ENCODE data around the gene DNAJA3. TPM values are rescaled to one million over a fixed set of nuclear protein-coding genes. Genes with fewer than 3 reads are reported as not detected.

Gene DNAJA3
- total RNA-seq, 2 experiments from 2014 or later: 86.8 to 101 TPM

DNA sequence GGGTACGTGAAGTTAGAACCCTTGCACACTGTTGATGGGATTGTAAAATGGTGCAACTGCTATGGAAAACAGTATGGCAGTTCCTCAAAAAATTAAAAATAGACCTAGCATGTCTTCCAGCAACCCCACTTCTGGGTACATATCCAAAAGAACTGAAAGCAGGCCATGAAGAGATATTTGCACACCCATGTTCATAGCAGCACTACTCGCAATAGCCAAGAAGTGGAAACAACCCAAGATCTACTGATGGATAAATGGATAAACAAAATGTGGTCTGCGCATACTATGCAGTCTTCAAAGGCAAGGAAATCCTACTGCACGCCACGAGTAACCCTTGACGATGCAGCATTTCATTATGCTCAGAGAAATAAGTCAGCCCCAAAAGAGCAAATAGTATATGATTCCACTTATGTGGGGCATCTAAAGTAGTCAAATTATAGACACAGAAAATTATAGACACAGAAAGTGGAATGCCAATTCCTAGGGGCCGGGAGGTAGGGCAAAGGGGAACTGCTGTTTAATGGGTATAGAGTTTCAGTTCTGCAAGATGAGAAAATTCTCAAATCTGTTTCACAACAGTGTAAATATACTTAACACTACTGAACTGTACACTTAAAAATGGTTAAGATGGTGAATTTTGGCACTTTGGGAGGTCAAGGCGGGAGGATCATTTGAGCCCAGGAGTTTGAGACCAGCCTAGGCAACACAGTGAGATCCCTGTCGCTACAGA is 26.5 kb upstream of the DNAJA3 start:
- H3K27me3 Mint-ChIP-seq: no peaks in the 10 kb centered on the region
- intact Hi-C loops (cut with micrococcal nuclease): no loop called here
- peaks cover 2% of the 10 kb centered on the region for H3K4me1 Mint-ChIP-seq (ENCODE audit: low read depth)
- H3K4me3 Mint-ChIP-seq: no peak overlapping the region
- H3K27ac Mint-ChIP-seq: no peak overlapping the region
- ChIA-PET CTCF (interaction anchor here (1.1 to 6.5 kb wide), 4 partner anchors 16 to 109 kb away, joined by 3 to 87 read pairs (median 6); partner anchors contain the start of genes CORO7 and VASN), POLR2A (interaction anchor here (0.8 kb wide), 1 partner anchor 49 kb away, joined by 4 read pairs; no protein-coding TSS in a partner anchor)
- ATAC-seq (no peak), DNase-seq (no peak)
- TF ChIP-seq, protein P1, sequence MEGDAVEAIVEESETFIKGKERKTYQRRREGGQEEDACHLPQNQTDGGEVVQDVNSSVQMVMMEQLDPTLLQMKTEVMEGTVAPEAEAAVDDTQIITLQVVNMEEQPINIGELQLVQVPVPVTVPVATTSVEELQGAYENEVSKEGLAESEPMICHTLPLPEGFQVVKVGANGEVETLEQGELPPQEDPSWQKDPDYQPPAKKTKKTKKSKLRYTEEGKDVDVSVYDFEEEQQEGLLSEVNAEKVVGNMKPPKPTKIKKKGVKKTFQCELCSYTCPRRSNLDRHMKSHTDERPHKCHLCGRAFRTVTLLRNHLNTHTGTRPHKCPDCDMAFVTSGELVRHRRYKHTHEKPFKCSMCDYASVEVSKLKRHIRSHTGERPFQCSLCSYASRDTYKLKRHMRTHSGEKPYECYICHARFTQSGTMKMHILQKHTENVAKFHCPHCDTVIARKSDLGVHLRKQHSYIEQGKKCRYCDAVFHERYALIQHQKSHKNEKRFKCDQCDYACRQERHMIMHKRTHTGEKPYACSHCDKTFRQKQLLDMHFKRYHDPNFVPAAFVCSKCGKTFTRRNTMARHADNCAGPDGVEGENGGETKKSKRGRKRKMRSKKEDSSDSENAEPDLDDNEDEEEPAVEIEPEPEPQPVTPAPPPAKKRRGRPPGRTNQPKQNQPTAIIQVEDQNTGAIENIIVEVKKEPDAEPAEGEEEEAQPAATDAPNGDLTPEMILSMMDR (IDR thresholded peaks at IDR 0.05): no peak
- H3K9me3 Mint-ChIP-seq: no peaks in the 10 kb centered on the region
- H3K36me3 Mint-ChIP-seq (ENCODE audit: low read depth): peaks cover 18% of the 10 kb centered on the region

DNA sequence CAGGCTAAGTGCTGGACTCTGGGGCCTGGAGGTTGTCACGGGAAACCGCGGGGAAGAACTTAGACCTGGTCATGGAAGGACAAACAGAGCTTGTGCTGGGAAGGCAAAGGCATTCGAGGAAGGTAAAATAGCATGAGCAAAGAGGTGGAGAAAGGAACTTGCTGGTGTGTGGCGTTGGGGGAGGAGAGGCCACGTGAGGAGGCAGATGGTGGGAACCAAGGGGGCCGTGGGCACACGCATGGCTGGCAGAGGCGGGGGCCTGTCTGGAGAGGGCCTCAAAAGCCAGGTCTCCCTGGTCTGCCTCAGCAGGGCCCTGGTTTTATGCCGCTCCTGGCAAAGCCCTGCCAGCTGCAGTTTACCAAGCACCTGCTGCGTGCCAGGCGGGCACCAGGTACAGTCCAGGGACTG is 24.6 kb upstream of the DNAJA3 start:
- no peaks in the 10 kb centered on the region for H3K9me3 Mint-ChIP-seq
- CTCF ChIA-PET: interaction anchor here (1.3 to 6.5 kb wide), 4 partner anchors 9 to 58 kb away, joined by 3 to 87 read pairs (median 34); partner anchors contain the start of genes CORO7 and VASN
- TF ChIP-seq, protein P1 (IDR thresholded peaks at IDR 0.05): no peak
- DNase-seq: no peak
- H3K4me3 Mint-ChIP-seq: no peak overlapping the region
- peaks cover 2% of the 10 kb centered on the region for H3K4me1 Mint-ChIP-seq (ENCODE audit: low read depth)
- intact Hi-C loops (cut with micrococcal nuclease): no loop called here
- POLR2A ChIA-PET: interaction anchor here (0.7 to 2.4 kb wide), 3 partner anchors 10 to 54 kb away, joined by 3 to 8 read pairs (median 3); no protein-coding TSS in a partner anchor
- ATAC-seq: no peak
- no peaks in the 10 kb centered on the region for H3K27me3 Mint-ChIP-seq
- no peak overlapping the region for H3K27ac Mint-ChIP-seq
- peaks cover 16% of the 10 kb centered on the region for H3K36me3 Mint-ChIP-seq (ENCODE audit: low read depth)

GRCh38 chr16:4401510-4401909 is 24.2 kb upstream of the DNAJA3 start:
- peaks cover 16% of the 10 kb centered on the region for H3K36me3 Mint-ChIP-seq (ENCODE audit: low read depth)
- H3K9me3 Mint-ChIP-seq: no peaks in the 10 kb centered on the region
- no peaks in the 10 kb centered on the region for H3K4me1 Mint-ChIP-seq (ENCODE audit: low read depth)
- no peak overlapping the region for H3K27ac Mint-ChIP-seq
- no peak overlapping the region for H3K4me3 Mint-ChIP-seq
- POLR2A ChIA-PET: interaction anchor here (0.7 to 2.4 kb wide), 4 partner anchors 10 to 54 kb away, joined by 3 to 8 read pairs (median 3); no protein-coding TSS in a partner anchor
- TF ChIP-seq, protein P1 (IDR thresholded peaks at IDR 0.05): no peak
- CTCF ChIA-PET: interaction anchor here (0.8 to 6.5 kb wide), 16 partner anchors 10 to 135 kb away, joined by 3 to 87 read pairs (median 8); partner anchors contain the start of genes CORO7, PAM16 and VASN
- no peak for ATAC-seq
- intact Hi-C loops (cut with micrococcal nuclease): no loop called here
- no peak for DNase-seq
- no peaks in the 10 kb centered on the region for H3K27me3 Mint-ChIP-seq

GRCh38 chr16:4402439-4403132 is 23.1 kb upstream of the DNAJA3 start:
- intact Hi-C loops (cut with micrococcal nuclease): no loop called here
- POLR2A ChIA-PET: interaction anchor here (0.7 to 2.4 kb wide), 6 partner anchors 12 to 105 kb away, joined by 3 to 9 read pairs (median 5); partner anchors contain the start of gene CORO7
- no peak overlapping the region for H3K27ac Mint-ChIP-seq
- TF ChIP-seq, protein P1 (IDR thresholded peaks at IDR 0.05): peak; percentile 89
- CTCF ChIA-PET: interaction anchor here (0.6 to 6.5 kb wide), 44 partner anchors 11 to 529 kb away, joined by 3 to 87 read pairs (median 5); partner anchors contain the start of genes CORO7, HMOX2, PAM16 and VASN
- H3K9me3 Mint-ChIP-seq: no peaks in the 10 kb centered on the region
- H3K4me3 Mint-ChIP-seq: no peak overlapping the region
- H3K36me3 Mint-ChIP-seq (ENCODE audit: low read depth): peaks cover 16% of the 10 kb centered on the region
- H3K27me3 Mint-ChIP-seq: no peaks in the 10 kb centered on the region
- H3K4me1 Mint-ChIP-seq (ENCODE audit: low read depth): no peaks in the 10 kb centered on the region
- DNase-seq (peak; percentile 77), ATAC-seq (peak; percentile 82)

All from activated CD8-positive, alpha-beta T cell treated with anti-CD3 and anti-CD28 coated beads for 36 hours (primary cell).